Sigmoid colon (tissue), 7 donors: ENCODE measurements around the gene ZFAND6. TPM values are rescaled to one million over a fixed set of nuclear protein-coding genes. Genes with fewer than 3 reads are reported as not detected.

Source experiments
- DNase-seq: peaks from one replicate; pipeline ENCODE4 v3.0.0-alpha.2; 2019
- H3K27ac ChIP-seq, 4 donors: fragments of 200-600 bp; sonication (generic); one replicate each; pipeline ENCODE4 v1.5.1; 2016 to 2019; ENCODE audit warnings: mild to moderate bottlenecking in 1 of 4
- H3K27me3 ChIP-seq, 3 donors: fragments of 200-600 bp; sonication (generic); one replicate each; pipeline ENCODE4 v1.5.1; 2019; ENCODE audit warnings: mild to moderate bottlenecking in 1 of 3
- H3K36me3 ChIP-seq, 4 donors: fragments of 200-600 bp; sonication (generic); one replicate each; pipeline ENCODE4 v1.5.1; 2016 to 2019
- H3K4me1 ChIP-seq, 4 donors: fragments of 200-600 bp; sonication (generic); one replicate each; pipeline ENCODE4 v1.5.1; 2017 to 2019
- H3K4me3 ChIP-seq, 4 donors: fragments of 200-600 bp; sonication (generic); one replicate each; pipeline ENCODE4 v1.5.1; 2017 to 2019; ENCODE audit warnings: mild to moderate bottlenecking in 2 of 4, moderate library complexity in 1 of 4
- H3K9me3 ChIP-seq, 4 donors: fragments of 200-600 bp in 3 of 4; sonication (generic) in 3 of 4; one replicate each; pipeline versions ENCODE4 v1.5.1 to v1.6.1; 2013 to 2019
- EP300 ChIP-seq, 4 donors: sonication (generic); formaldehyde crosslinking; IDR thresholded peaks; one replicate each; pipeline ENCODE4 v1.6.1; 2017; ENCODE audit warnings: antibody characterized with exemption in 4 of 4
- POLR2A ChIP-seq, 2 donors: fragments of 450-650 bp; IDR thresholded peaks; one replicate each; pipeline ENCODE4 v1.6.1; 2016; ENCODE audit warnings: antibody characterized with exemption in 2 of 2, mild to moderate bottlenecking in 2 of 2, moderate library complexity in 2 of 2
- POLR2AphosphoS5 ChIP-seq, 4 donors: sonication (generic); formaldehyde crosslinking; IDR thresholded peaks; one replicate each; pipeline ENCODE4 v1.6.1; 2017; ENCODE audit warnings: antibody characterized with exemption in 4 of 4
- WGBS, 2 donors: extraction: QIAGEN DNeasy Blood & Tissue Kit; methylation state at CpG; one replicate each; pipeline ENCODE4 v1.1.7; 2013; 5-methylcytosine and 5-hydroxymethylcytosine counted together
- intact Hi-C: fragments of 100-400 bp; cut with DNase I; formaldehyde crosslinking; loops from one replicate; pipeline ENCODE4 v1.15.1; 2023
- polyA plus RNA-seq, 3 donors: library from polyadenylated mRNA; stranded (reverse); fragments of 200-250 nt; gene quantifications; one replicate each; pipeline ENCODE4 v1.2.3, GENCODE V29; 2013
- small RNA-seq, 3 donors: library from RNA; depleted of rRNA; stranded (forward); fragments of <200 nt; gene quantifications; one replicate each; pipeline ENCODE3, GENCODE V24; 2016
- total RNA-seq, 4 donors: library from RNA; depleted of rRNA; stranded (reverse); fragments of >200 nt; gene quantifications; one replicate each; pipeline ENCODE4 v1.1.0, GENCODE V29; 2016
- TF ChIP-seq, protein P1 (sequence below), 4 experiments: fragments of 450-650 bp in 3 of 4; fragments of 200-600 bp in 1 of 4; IDR thresholded peaks; one replicate each; pipeline ENCODE4 v1.5.1; 2016 to 2019; ENCODE audit warnings: antibody characterized with exemption in 4 of 4, mild to moderate bottlenecking in 3 of 4, moderate library complexity in 2 of 4
- donor health status: healthy with polysubstance abuse.
- donor health status: Bipolar disorder and iron deficiency.
- donor health status: healthy.

ZFAND6 gene
- total and polyA plus RNA-seq, 7 donors, result 65.8 to 188 (median 138) TPM

DNA sequence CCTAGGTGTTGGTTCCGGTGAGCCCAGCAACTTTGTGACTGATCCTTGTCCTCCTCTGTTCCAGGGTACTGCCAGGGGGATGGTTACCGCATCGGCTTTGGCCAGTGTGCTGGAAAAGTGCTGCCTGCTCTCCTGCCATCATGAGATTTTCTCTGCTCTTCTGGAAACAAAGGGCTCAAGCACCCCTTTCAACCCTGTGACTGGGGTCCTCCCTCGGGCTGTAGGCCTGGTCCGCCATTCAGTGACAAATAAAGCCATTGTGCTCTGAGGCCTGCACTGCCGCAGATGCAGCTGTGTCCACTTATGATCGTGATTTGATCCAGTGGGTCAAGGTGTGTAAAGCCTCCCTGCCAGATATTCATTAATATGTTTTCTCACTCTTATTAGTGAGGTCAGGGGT is 126.6 kb downstream of the ZFAND6 start:
- peaks cover 0 to 52% (median 10%) of the 10 kb centered on the region in 4 donors for H3K36me3 ChIP-seq
- intact Hi-C loops, result no loop called here
- no peak overlapping the region for H3K27ac ChIP-seq
- 95 to 97% methylated on average over 7 of the region's 7 CpGs for WGBS, 2 donors
- H3K4me1 ChIP-seq, result no peaks in the 10 kb centered on the region
- TF ChIP-seq, protein P1, sequence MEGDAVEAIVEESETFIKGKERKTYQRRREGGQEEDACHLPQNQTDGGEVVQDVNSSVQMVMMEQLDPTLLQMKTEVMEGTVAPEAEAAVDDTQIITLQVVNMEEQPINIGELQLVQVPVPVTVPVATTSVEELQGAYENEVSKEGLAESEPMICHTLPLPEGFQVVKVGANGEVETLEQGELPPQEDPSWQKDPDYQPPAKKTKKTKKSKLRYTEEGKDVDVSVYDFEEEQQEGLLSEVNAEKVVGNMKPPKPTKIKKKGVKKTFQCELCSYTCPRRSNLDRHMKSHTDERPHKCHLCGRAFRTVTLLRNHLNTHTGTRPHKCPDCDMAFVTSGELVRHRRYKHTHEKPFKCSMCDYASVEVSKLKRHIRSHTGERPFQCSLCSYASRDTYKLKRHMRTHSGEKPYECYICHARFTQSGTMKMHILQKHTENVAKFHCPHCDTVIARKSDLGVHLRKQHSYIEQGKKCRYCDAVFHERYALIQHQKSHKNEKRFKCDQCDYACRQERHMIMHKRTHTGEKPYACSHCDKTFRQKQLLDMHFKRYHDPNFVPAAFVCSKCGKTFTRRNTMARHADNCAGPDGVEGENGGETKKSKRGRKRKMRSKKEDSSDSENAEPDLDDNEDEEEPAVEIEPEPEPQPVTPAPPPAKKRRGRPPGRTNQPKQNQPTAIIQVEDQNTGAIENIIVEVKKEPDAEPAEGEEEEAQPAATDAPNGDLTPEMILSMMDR (IDR thresholded peaks at IDR 0.05), result no peak
- TF ChIP-seq POLR2A (IDR thresholded peaks at IDR 0.05) (no peak), POLR2AphosphoS5 (IDR thresholded peaks at IDR 0.05) (no peak), EP300 (IDR thresholded peaks at IDR 0.05) (no peak)
- H3K4me3 ChIP-seq, result no peak overlapping the region
- H3K9me3 ChIP-seq, result no peaks in the 10 kb centered on the region
- DNase-seq, result no peak
- H3K27me3 ChIP-seq, result no peaks in the 10 kb centered on the region

DNA sequence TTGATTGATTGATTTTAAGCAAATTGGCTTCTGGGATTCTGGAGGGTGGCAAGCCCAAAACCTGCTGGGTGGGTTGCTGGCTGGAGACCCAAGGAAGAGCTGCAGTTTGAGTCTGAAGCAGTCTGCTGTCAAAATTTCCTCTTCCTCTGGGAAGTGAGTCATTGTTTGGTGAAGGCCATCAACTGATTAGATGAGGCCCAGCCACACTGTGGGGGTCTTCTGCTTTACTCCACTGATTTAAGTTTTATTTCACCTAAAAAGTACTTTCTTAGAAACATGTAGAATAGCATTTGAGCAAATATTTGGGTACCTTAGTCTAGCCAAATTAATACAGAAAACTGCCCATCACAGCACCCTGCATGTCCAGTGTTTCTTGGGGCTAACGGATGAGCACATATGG is 127.1 kb downstream of the ZFAND6 start:
- Histone ChIP-seq H3K4me1 (no peaks in the 10 kb centered on the region), H3K4me3 (no peak overlapping the region), H3K36me3 (peaks cover 0 to 47% (median 7%) of the 10 kb centered on the region in 4 donors), H3K27ac (no peak overlapping the region), H3K9me3 (no peaks in the 10 kb centered on the region), H3K27me3 (no peaks in the 10 kb centered on the region)
- 97 to 98% methylated on average over 1 of the region's 1 CpG for WGBS, 2 donors
- TF ChIP-seq POLR2A (IDR thresholded peaks at IDR 0.05) (no peak), EP300 (IDR thresholded peaks at IDR 0.05) (no peak), POLR2AphosphoS5 (IDR thresholded peaks at IDR 0.05) (no peak)
- TF ChIP-seq, protein P1 (IDR thresholded peaks at IDR 0.05), result no peak
- intact Hi-C loops, result no loop called here
- no peak for DNase-seq

Small RNAs within 50 kb of the gene (small RNA-seq; reads per million reads assigned to genes)
- gene RF00017, result 0 reads per million in 3 donors

Other genes starting within 250 kb of the ZFAND6 start
- 10 to 100 TPM in 2 of 4 donors, 1 to 10 TPM in 2; 6.9 to 31.0 (median 9.5) TPM for gene MTHFS, start 162.7 kb upstream of the ZFAND6 start, total RNA-seq
- gene MTHFS, start 162.7 kb upstream of the ZFAND6 start, polyA plus RNA-seq, result 10 to 100 TPM; 37.0 to 59.9 (median 46.2) TPM
- gene BCL2A1, start 88.5 kb upstream of the ZFAND6 start, total RNA-seq, result 1 to 10 TPM in 1 of 4 donors, not detected in 3; 1.9 TPM
- 10 to 100 TPM in 1 of 3 donors, 1 to 10 TPM in 2; 3.6 to 19.4 (median 9.6) TPM for gene BCL2A1, start 88.5 kb upstream of the ZFAND6 start, polyA plus RNA-seq
- gene FAH, start 93.3 kb downstream of the ZFAND6 start, total RNA-seq, result 10 to 100 TPM; 11.4 to 23.5 (median 12.0) TPM
- 10 to 100 TPM; 14.4 to 17.5 (median 17.1) TPM for gene FAH, start 93.3 kb downstream of the ZFAND6 start, polyA plus RNA-seq
- under 1 TPM; 0.16 to 0.71 (median 0.62) TPM for gene CTXND1, start 192.5 kb downstream of the ZFAND6 start, total RNA-seq
- gene CTXND1, start 192.5 kb downstream of the ZFAND6 start, polyA plus RNA-seq, result under 1 TPM; 0.19 to 0.60 (median 0.23) TPM